GM18909 (cell line): ENCODE results near the gene AUNIP.

Source experiments
- ATAC-seq: cut with Tn5 transposase; IDR thresholded peaks from one replicate; pipeline ENCODE4 v1.9.1; 2021; ENCODE audit warnings: mild to moderate bottlenecking; ENCODE audit not compliant: unreplicated experiment, poor library complexity

The AUNIP gene, protein sequence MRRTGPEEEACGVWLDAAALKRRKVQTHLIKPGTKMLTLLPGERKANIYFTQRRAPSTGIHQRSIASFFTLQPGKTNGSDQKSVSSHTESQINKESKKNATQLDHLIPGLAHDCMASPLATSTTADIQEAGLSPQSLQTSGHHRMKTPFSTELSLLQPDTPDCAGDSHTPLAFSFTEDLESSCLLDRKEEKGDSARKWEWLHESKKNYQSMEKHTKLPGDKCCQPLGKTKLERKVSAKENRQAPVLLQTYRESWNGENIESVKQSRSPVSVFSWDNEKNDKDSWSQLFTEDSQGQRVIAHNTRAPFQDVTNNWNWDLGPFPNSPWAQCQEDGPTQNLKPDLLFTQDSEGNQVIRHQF

GRCh38 chr1:25858906-25859789 lies at the start of gene AUNIP:
TSS of gene AUNIP (minus strand) at chr1:25859457. CDS start at chr1:25859357, 100 bp downstream.
- peak; percentile 76 for ATAC-seq

GRCh38 chr1:25909040-25909439 lies 49.8 kb upstream of the AUNIP start:
- no peak for ATAC-seq

DNA sequence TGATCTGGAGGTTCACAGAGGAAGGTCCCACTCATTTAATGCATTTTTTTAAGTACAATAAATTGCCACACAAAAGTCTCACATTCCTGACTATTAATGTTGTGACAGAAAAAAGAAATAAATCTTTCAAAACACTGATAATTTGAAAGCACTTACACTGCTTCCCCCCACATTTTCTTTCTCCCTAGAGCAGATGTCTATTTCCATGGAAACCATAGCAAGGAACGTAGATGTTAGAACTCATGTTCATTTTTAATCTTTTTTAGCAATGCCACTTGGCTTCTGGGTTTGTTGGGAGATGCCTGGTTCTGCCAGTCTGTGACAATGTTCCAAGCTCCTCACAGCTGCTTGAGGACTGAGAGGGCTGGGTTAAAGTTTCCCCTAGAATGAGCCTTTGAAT lies 48.9 kb upstream of the AUNIP start:
- no peak for ATAC-seq

DNA sequence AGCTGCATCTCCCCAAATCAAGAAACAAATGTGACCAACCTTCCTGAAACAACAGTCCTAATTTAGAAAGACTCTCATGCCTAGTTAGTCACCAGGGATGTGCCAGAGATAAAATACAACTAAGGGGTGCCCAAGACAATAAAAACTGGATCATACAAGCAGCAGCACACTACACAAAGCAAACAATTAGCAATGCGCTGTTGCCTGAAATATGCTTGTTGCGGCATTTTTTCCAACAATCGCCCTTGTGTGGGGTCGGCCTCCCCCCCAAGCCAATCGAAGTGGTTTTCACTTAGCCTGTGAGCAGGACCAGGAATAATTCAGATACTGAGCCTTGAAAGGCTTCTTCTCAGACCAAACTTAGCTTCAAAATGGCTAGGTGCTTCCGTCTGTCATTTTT lies 48.3 kb upstream of the AUNIP start:
- no peak for ATAC-seq

- no peak for ATAC-seq
Measured at GRCh38 chr1:25906644-25907300, 47.5 kb upstream of the AUNIP start.

GRCh38 chr1:25905680-25906643 lies 46.7 kb upstream of the AUNIP start, which contains the start of gene STMN1:
TSS of gene STMN1 (minus strand) at chr1:25906419. CDS start at chr1:25904676, 1,743 bp downstream.
- peak; percentile 69 for ATAC-seq

GRCh38 chr1:25904943-25905679 lies 45.9 kb upstream of the AUNIP start:
- ATAC-seq: peak; percentile 74

DNA sequence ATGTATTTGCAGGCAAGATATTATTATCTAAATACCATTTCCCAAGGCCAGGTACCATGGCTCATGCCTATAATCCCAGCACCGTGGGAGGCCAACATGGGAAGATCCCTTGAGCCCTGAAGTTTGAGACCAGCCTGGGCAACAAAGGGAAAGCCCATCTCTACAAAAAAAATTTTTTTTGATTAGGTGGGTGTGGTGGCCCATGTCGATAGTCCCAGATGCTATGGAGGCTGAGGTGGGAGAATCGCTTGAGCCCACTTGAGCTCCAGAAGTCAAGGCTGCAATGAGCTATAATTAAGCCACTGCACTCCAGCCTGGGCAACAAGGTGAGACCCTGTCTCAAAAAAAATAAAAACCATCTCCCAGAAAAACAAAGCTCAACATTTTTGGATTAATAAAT lies 44.7 kb upstream of the AUNIP start:
- no peak for ATAC-seq

DNA sequence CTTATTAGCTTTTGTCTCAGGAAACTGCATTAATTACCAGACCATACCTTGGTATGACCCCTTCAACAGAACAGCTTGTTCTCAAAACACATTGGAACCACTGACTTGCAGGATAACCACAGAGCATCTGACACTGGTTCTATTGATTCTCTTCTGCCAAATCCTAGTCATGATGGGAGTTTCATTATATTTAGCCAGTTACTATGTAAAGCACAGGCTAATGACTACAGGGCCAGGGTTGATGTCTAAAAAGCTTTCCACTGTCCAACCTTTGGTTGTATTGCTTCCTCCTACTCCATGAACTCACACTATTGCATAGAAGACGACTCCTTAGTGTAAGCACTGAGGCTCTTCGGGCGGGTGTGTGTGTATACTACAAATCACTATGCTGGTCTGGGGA lies 43.2 kb upstream of the AUNIP start:
- ATAC-seq: no peak

DNA sequence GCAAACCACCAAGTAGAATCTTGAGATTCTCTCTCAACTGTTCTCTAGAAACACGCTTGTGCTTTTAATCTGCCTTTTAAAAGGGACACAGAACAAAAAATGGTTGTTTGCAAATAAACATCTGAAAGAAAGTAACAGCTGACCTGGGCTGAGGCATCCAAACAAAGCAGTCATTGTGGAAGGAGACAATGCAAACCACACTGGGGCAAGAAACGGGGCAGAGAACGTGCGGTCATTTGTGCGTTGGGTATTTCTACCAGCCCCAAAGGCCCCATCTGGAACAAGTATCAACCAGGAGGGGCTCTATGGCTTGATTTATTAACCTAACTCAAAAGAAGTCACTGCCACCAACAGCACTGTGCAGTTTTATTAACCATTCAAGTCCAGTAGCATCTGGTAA lies 41.0 kb upstream of the AUNIP start:
- ATAC-seq: no peak

DNA sequence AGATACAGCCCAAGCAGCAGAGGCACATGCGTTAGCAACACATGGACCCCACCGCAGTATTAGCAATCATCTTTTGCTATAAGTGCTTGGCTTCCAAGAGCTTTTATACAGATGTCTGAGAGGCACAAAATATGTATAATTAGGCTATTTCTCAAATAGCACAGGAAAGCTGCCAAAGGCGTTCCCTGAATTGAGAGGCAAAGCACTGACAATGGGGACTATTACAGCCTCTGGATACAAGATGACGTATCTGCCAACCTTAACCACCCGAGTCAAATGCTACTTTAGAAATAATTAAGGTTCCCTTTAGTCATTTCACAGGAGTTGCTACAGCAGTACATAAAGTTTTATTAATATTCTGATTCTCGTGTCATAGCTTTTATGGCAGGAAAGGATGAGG lies 40.5 kb upstream of the AUNIP start:
- no peak for ATAC-seq

GRCh38 chr1:25898223-25899015 lies 39.2 kb upstream of the AUNIP start:
- no peak for ATAC-seq

DNA sequence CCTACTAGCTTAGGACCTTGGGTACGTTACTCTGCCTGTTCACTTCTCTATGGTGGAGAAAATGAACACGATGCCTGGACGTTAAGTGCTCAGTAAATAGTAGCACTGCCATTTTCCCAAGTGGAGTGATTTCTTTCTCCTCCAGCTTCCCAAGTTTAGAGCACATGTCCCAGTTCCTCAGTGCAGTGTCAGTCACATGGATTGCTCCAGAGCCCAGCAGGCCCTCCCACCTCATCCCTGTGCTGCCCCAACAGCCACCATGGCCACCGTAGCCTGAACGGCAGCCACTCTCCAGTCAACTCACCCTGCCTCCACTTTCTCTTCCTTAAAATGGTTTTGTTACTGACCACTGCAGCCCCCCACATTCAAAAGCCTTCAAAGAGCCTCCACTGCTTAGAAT lies 38.5 kb upstream of the AUNIP start:
- no peak for ATAC-seq

GRCh38 chr1:25896266-25896665 lies 37.0 kb upstream of the AUNIP start:
- no peak for ATAC-seq

DNA sequence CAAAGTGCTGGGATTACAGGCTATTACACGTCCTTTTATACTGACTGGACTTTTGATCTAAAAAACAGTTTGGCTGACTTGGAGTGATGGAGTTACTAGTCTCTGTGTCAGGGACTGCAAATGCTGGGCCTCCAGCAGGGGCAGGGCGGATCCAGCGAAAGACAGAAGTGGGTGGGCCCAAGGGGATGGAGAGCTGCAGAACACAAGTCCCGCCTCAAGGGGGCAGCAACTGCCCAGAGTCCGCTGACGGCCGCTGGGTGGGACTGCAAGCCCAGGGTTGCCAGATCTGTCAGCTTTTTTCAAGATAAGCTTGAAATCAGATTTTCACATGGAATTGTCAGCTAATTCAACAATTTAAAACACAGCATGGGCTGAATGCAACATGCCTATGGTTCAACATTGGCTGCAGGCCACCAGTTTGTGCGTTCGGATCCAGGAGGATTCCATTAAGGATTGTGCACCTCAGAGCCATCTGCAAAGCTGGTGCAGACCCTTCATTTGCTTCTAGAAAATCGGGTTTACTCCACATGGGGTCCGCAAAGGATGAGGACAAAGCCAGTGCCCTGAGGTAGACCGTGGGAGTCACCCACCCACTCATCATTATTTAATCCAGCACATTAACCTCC lies 36.2 kb upstream of the AUNIP start:
- ATAC-seq: peak; percentile 76

- ATAC-seq: no peak
Measured at GRCh38 chr1:25893116-25893515, 33.9 kb upstream of the AUNIP start.

- no peak for ATAC-seq
Measured at GRCh38 chr1:25891606-25892005, 32.3 kb upstream of the AUNIP start.
